ENCODE data around the gene SLC25A23.

SLC25A23 gene

DNA sequence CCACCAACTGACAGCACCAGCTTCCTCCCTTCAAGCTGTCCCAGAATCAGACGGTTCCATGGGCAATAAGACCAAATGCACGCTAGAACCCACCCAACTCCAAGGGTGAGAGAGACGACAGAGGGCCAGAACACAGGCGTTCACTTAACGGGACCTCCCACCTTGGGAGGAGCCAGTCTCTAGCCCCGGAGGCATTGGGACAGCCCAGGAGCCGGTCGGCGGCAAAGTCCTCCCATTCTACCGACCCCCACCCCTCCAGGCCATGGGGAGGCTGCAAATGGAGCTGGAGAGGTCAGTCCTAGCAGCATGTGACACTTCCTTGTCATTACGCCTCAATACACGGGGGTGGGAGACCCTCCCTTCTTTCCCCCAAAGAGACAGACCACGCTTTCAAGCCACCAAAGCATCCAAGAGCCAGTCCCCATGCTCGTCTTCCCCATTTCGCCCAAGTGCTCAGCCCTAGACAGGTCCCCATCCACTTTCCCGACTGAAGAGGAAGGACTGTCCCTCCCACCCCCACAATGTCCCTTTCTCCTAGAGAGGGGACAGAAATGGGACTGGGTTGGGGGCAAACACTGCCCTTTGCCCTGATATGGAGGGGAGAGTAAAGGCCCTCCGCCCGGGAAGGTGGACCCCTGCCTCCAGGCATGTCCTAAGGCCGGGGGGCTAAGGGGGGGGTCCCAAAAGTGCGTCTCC is 35.9 kb downstream of the SLC25A23 start:
- Histone ChIP-seq H3K27ac (ENCODE audit: extremely low read depth, low read depth, low read length) (peak overlapping the region; percentile 79), H3K4me3 (ENCODE audit: low read depth, low read length) (peak overlapping the region; percentile 84), H3K4me1 (ENCODE audit: control insufficient read depth, insufficient read depth, low read length) (peaks cover 7% of the 10 kb centered on the region), H3K36me3 (ENCODE audit: control insufficient read depth in 2 of 2, insufficient read depth in 1 of 2, low read length in 2 of 2) (peaks cover 10 to 48% of the 10 kb centered on the region in 2 experiments), H3K9me3 (ENCODE audit: control insufficient read depth, insufficient read depth, low read depth, low read length) (no peaks in the 10 kb centered on the region)
- CTCF ChIA-PET = no interaction called here
- POLR2A ChIA-PET = interaction anchor here (0.6 to 1.5 kb wide), 4 partner anchors 36 to 107 kb away, joined by 3 to 7 read pairs (median 3); partner anchors contain the start of genes ALKBH7, SLC25A23 and TNFSF9
- TF ChIP-seq ZNF366 (tag by site-specific recombination; conservative IDR thresholded peaks at IDR 0.05) (no peak), ZNF391 (tag by site-specific recombination; IDR thresholded peaks at IDR 0.05; ENCODE audit: borderline replicate concordance, low read depth) (no peak), ZNF341 (tag by site-specific recombination; IDR thresholded peaks at IDR 0.05; ENCODE audit: low read depth) (0 out of 2 replicates have a peak, but pooled peaks have one; percentile 20), ZNF175 (tag by site-specific recombination; IDR thresholded peaks at IDR 0.05) (no peak), OSR2 (tag by site-specific recombination; IDR thresholded peaks at IDR 0.05) (no peak), ZSCAN16 (tag by site-specific recombination; IDR thresholded peaks at IDR 0.05) (no peak), ZNF660 (tag by site-specific recombination; IDR thresholded peaks at IDR 0.05) (no peak), ZSCAN30 (tag by site-specific recombination; IDR thresholded peaks at IDR 0.05) (no peak), ZNF701 (tag by site-specific recombination; IDR thresholded peaks at IDR 0.05) (peak; percentile 37; the same call in 1 of the 2 replicates), ZBTB10 (tag by site-specific recombination; IDR thresholded peaks at IDR 0.05) (no peak; the same call in 1 of the 2 replicates), ZNF169 (tag by site-specific recombination; IDR thresholded peaks at IDR 0.05) (no peak), ZNF658 (tag by site-specific recombination; IDR thresholded peaks at IDR 0.05) (no peak), ZNF292 (tag by site-specific recombination; IDR thresholded peaks at IDR 0.05; ENCODE audit: borderline replicate concordance, low read depth) (no peak), ZNF837 (tag by site-specific recombination; IDR thresholded peaks at IDR 0.05) (no peak), ZFP41 (tag by site-specific recombination; IDR thresholded peaks at IDR 0.05; ENCODE audit: borderline replicate concordance) (no peak), ZNF792 (tag by site-specific recombination; IDR thresholded peaks at IDR 0.05) (no peak), SCRT2 (tag by site-specific recombination; IDR thresholded peaks at IDR 0.05) (no peak), ZIC2 (tag by site-specific recombination; IDR thresholded peaks at IDR 0.05) (no peak), ZNF747 (tag by site-specific recombination; IDR thresholded peaks at IDR 0.05) (no peak), ZNF398 (tag by site-specific recombination; IDR thresholded peaks at IDR 0.05) (peak; percentile 70), SP3 (tag by site-specific recombination; IDR thresholded peaks at IDR 0.05) (peak; percentile 70), ZNF404 (tag by site-specific recombination; IDR thresholded peaks at IDR 0.05) (no peak), TRIM28 (IDR thresholded peaks at IDR 0.05; ENCODE audit: borderline replicate concordance, low read length) (no peak), TCF7L2 (IDR thresholded peaks at IDR 0.05; ENCODE audit: borderline replicate concordance, low read depth, low read length) (no peak), ZNF184 (tag by site-specific recombination; IDR thresholded peaks at IDR 0.05) (no peak), ZNF132 (tag by site-specific recombination; IDR thresholded peaks at IDR 0.05; ENCODE audit: borderline replicate concordance) (no peak), HOXC10 (CRISPR knock-in tag; IDR thresholded peaks at IDR 0.05) (no peak), ZNF416 (tag by site-specific recombination; IDR thresholded peaks at IDR 0.05) (no peak), ZNF544 (tag by site-specific recombination; IDR thresholded peaks at IDR 0.05) (no peak)
- TF ChIP-seq, protein P1, sequence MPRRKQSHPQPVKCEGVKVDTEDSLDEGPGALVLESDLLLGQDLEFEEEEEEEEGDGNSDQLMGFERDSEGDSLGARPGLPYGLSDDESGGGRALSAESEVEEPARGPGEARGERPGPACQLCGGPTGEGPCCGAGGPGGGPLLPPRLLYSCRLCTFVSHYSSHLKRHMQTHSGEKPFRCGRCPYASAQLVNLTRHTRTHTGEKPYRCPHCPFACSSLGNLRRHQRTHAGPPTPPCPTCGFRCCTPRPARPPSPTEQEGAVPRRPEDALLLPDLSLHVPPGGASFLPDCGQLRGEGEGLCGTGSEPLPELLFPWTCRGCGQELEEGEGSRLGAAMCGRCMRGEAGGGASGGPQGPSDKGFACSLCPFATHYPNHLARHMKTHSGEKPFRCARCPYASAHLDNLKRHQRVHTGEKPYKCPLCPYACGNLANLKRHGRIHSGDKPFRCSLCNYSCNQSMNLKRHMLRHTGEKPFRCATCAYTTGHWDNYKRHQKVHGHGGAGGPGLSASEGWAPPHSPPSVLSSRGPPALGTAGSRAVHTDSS (tag by site-specific recombination; IDR thresholded peaks at IDR 0.05) = no peak
- TF ChIP-seq, protein P2, sequence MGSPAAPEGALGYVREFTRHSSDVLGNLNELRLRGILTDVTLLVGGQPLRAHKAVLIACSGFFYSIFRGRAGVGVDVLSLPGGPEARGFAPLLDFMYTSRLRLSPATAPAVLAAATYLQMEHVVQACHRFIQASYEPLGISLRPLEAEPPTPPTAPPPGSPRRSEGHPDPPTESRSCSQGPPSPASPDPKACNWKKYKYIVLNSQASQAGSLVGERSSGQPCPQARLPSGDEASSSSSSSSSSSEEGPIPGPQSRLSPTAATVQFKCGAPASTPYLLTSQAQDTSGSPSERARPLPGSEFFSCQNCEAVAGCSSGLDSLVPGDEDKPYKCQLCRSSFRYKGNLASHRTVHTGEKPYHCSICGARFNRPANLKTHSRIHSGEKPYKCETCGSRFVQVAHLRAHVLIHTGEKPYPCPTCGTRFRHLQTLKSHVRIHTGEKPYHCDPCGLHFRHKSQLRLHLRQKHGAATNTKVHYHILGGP (tag by site-specific recombination; IDR thresholded peaks at IDR 0.05) = no peak
- TF ChIP-seq, protein P3, sequence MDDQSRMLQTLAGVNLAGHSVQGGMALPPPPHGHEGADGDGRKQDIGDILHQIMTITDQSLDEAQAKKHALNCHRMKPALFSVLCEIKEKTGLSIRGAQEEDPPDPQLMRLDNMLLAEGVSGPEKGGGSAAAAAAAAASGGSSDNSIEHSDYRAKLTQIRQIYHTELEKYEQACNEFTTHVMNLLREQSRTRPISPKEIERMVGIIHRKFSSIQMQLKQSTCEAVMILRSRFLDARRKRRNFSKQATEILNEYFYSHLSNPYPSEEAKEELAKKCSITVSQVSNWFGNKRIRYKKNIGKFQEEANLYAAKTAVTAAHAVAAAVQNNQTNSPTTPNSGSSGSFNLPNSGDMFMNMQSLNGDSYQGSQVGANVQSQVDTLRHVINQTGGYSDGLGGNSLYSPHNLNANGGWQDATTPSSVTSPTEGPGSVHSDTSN (CRISPR knock-in tag; IDR thresholded peaks at IDR 0.05) = no peak

Measured in HEK293 (cell line).